SK-N-SH (cell line): ENCODE results near the gene ZDHHC11. TPM values are rescaled to one million over a fixed set of nuclear protein-coding genes. Genes with fewer than 3 reads are reported as not detected.
A peak's percentile ranks its signal among the peaks of the same experiment; 100 is the strongest.

Source experiments
- CTCF ChIA-PET: fragments of 300-600, 350-600 bp; formaldehyde crosslinking; extraction: SDS; loops from one replicate; lab custom pipeline; 2021; lab: Yijun Ruan, JAX
- POLR2A ChIA-PET: fragments of 350-600 bp; sonication (Branson Sonifier 250); formaldehyde crosslinking; extraction: SDS; loops from one replicate; lab custom pipeline; 2020; ENCODE audit warnings: antibody characterized with exemption, inconsistent platforms; lab: Yijun Ruan, JAX
- DNase-seq: peaks from one replicate; pipeline ENCODE4 v3.0.0; 2012
- H2AFZ ChIP-seq: fragments of 200-600 bp; sonication (generic); 2 replicates; pipeline ENCODE4 v1.8.1; 2016; ENCODE audit warnings: antibody characterized with exemption, mild to moderate bottlenecking, low read depth
- H3F3A ChIP-seq: fragments of 200-600 bp; sonication (generic); replicated peaks from 2 replicates; pipeline ENCODE3; 2016; ENCODE audit warnings: antibody characterized with exemption, mild to moderate bottlenecking; ENCODE audit not compliant: insufficient read depth
- H3K27ac ChIP-seq, 2 experiments: fragments of 200-500 bp in 1 of 2; fragments of 200-600 bp in 1 of 2; sonication (Bioruptor generic) in 1 of 2; sonication (generic), shearing (Covaris generic) in 1 of 2; 2 replicates each; pipeline versions ENCODE4 v1.5.1 to v1.6.1; 2014 to 2016; ENCODE audit warnings: low read depth in 2 of 2, inconsistent platforms in 1 of 2, low read length in 1 of 2, mild to moderate bottlenecking in 1 of 2, mixed read lengths in 1 of 2
- H3K27me3 ChIP-seq: fragments of 200-600 bp; sonication (generic), shearing (Covaris generic); 2 replicates; pipeline ENCODE4 v1.6.1; 2016; ENCODE audit warnings: mixed run types; ENCODE audit not compliant: insufficient read depth
- H3K36me3 ChIP-seq, 2 experiments: fragments of 200-500 bp in 1 of 2; fragments of 200-600 bp in 1 of 2; sonication (Bioruptor generic) in 1 of 2; sonication (generic) in 1 of 2; replicated peaks in 1 of 2; 2 replicates each; pipeline versions ENCODE3 to v1.5.1; 2014 to 2016; ENCODE audit warnings: low read length in 1 of 2, mild to moderate bottlenecking in 1 of 2; ENCODE audit not compliant: insufficient read depth in 2 of 2, control insufficient read depth in 1 of 2
- H3K4me1 ChIP-seq, 2 experiments: fragments of 200-500 bp in 1 of 2; fragments of 200-600 bp in 1 of 2; sonication (Bioruptor generic) in 1 of 2; sonication (generic), shearing (Covaris generic) in 1 of 2; 2 replicates each; pipeline versions ENCODE4 v1.5.1 to v1.6.1; 2014 to 2016; ENCODE audit warnings: low read depth in 1 of 2, low read length in 1 of 2, mixed run types in 1 of 2; ENCODE audit not compliant: insufficient read depth in 2 of 2, control insufficient read depth in 1 of 2
- H3K4me2 ChIP-seq: fragments of 200-600 bp; sonication (generic), shearing (Covaris generic); 2 replicates; pipeline ENCODE4 v1.6.1; 2017; ENCODE audit warnings: mixed run types
- H3K4me3 ChIP-seq, 2 experiments: fragments of 200-500 bp in 1 of 2; fragments of 200-600 bp in 1 of 2; sonication (Bioruptor generic) in 1 of 2; sonication (generic), shearing (Covaris generic) in 1 of 2; 2 replicates each; pipeline versions ENCODE4 v1.5.1 to v1.8.1; 2014 to 2016; ENCODE audit warnings: low read depth in 2 of 2, inconsistent platforms in 1 of 2, low read length in 1 of 2, mild to moderate bottlenecking in 1 of 2, mixed read lengths in 1 of 2, moderate library complexity in 1 of 2
- H3K79me2 ChIP-seq: fragments of 200-600 bp; sonication (generic); 2 replicates; pipeline ENCODE4 v1.8.1; 2017; ENCODE audit warnings: mild to moderate bottlenecking; ENCODE audit not compliant: insufficient read depth
- H3K9ac ChIP-seq: fragments of 200-600 bp; sonication (generic); 2 replicates; pipeline ENCODE4 v1.6.1; 2017; ENCODE audit warnings: mixed run types
- H3K9me2 ChIP-seq: fragments of 200-600 bp; sonication (generic); 2 replicates; pipeline ENCODE4 v1.6.1; 2017; ENCODE audit warnings: mixed run types
- H3K9me3 ChIP-seq: fragments of 200-600 bp; sonication (generic); 2 replicates; pipeline ENCODE4 v1.6.1; 2017; ENCODE audit warnings: mixed run types, mild to moderate bottlenecking, moderate library complexity
- H4K20me1 ChIP-seq: fragments of 200-600 bp; sonication (generic); 2 replicates; pipeline ENCODE4 v1.6.1; 2017; ENCODE audit warnings: mild to moderate bottlenecking, mixed run types; ENCODE audit not compliant: insufficient read depth
- CHD2 ChIP-seq: fragments of 150-350 bp; IDR thresholded peaks from 2 replicates; pipeline ENCODE4 v1.6.1; 2018; ENCODE audit warnings: low read length; ENCODE audit not compliant: partially characterized antibody
- CTCF ChIP-seq: fragments of 200-600 bp; sonication (generic); IDR thresholded peaks from 2 replicates; pipeline ENCODE4 v1.6.1; 2017; ENCODE audit warnings: antibody characterized with exemption, mild to moderate bottlenecking, moderate library complexity
- EP300 ChIP-seq, 2 experiments: IDR thresholded peaks; 2 replicates each; pipeline versions ENCODE4 v1.4.0 to v1.6.1; 2012; ENCODE audit warnings: borderline replicate concordance in 1 of 2, low read depth in 1 of 2, low read length in 1 of 2
- EZH2phosphoT487 ChIP-seq: fragments of 200-600 bp; sonication (generic); IDR thresholded peaks from 2 replicates; pipeline ENCODE4 v1.6.1; 2017; ENCODE audit warnings: low read depth, mixed run types, mild to moderate bottlenecking, antibody characterized with exemption, moderate library complexity, borderline replicate concordance
- FOSL2 ChIP-seq: IDR thresholded peaks from 2 replicates; pipeline ENCODE4 v1.4.0; 2012; ENCODE audit warnings: low read depth, mild to moderate bottlenecking, moderate library complexity, borderline replicate concordance
- FOXJ3 ChIP-seq: sonication (generic); formaldehyde crosslinking; IDR thresholded peaks from 2 replicates; pipeline ENCODE4 v1.5.1; 2020; ENCODE audit warnings: mild to moderate bottlenecking, missing genetic modification reagents
- GABPA ChIP-seq: IDR thresholded peaks from 2 replicates; pipeline ENCODE4 v1.4.0; 2012; ENCODE audit warnings: low read depth, mild to moderate bottlenecking
- GATA2 ChIP-seq: sonication (generic); formaldehyde crosslinking; IDR thresholded peaks from 2 replicates; pipeline ENCODE4 v1.5.0; 2020; ENCODE audit warnings: mild to moderate bottlenecking, missing genetic modification reagents
- IRF3 ChIP-seq: fragments of 150-350 bp; IDR thresholded peaks from 2 replicates; pipeline ENCODE4 v1.6.1; 2016; ENCODE audit warnings: mild to moderate bottlenecking, low read depth, low read length
- MAX ChIP-seq: IDR thresholded peaks from 2 replicates; pipeline ENCODE4 v1.4.0; 2012; ENCODE audit warnings: low read depth
- MEF2A ChIP-seq: IDR thresholded peaks from 2 replicates; pipeline ENCODE4 v1.4.0; 2012; ENCODE audit warnings: low read depth, borderline replicate concordance
- MXI1 ChIP-seq: IDR thresholded peaks from 2 replicates; pipeline ENCODE4 v1.6.1; 2012; ENCODE audit warnings: mild to moderate bottlenecking, low read depth, low read length, improper control_type of control experiment
- PBX3 ChIP-seq: IDR thresholded peaks from 2 replicates; pipeline ENCODE4; 2012
- RCOR1 ChIP-seq: fragments of 150-350 bp; IDR thresholded peaks from 2 replicates; pipeline ENCODE4 v1.6.1; 2017; ENCODE audit warnings: antibody characterized with exemption, low read length
- RFX5 ChIP-seq: IDR thresholded peaks from 2 replicates; pipeline ENCODE4 v1.6.1; 2012; ENCODE audit warnings: mild to moderate bottlenecking, improper control_type of control experiment, low read length
- TCF12 ChIP-seq: IDR thresholded peaks from 2 replicates; pipeline ENCODE4 v1.4.0; 2012
- TEAD4 ChIP-seq: IDR thresholded peaks from 2 replicates; pipeline ENCODE4 v1.4.0; 2012; ENCODE audit warnings: mild to moderate bottlenecking, borderline replicate concordance; ENCODE audit not compliant: insufficient read depth
- YY1 ChIP-seq: IDR thresholded peaks from 2 replicates; pipeline ENCODE4 v1.4.0; 2012; ENCODE audit warnings: low read depth, mild to moderate bottlenecking
- WGBS: methylation state at CpG from one replicate; pipeline ENCODE4 v1.1.6; 2017; ENCODE audit warnings: low lambda C conversion rate; 5-methylcytosine and 5-hydroxymethylcytosine counted together
- polyA plus RNA-seq, 3 experiments: library from polyadenylated mRNA; depleted of rRNA; stranded (reverse); fragments of >200 nt; gene quantifications; 2 replicates each; pipeline ENCODE4 v1.2.3, GENCODE V29; 2012

Gene ZDHHC11
- polyA plus RNA-seq, 1 of the 3 experiments (the other 2 are of a cell fraction): 0.76 TPM

- no peaks in the 10 kb centered on the region for H3K36me3 ChIP-seq
- WGBS: 31% methylated on average over 16 of the region's 19 CpGs
- no peak for DNase-seq
These were observed 290 bp upstream of the ZDHHC11 start for GRCh38 chr5:851076-851475.

GRCh38 chr5:849651-850301 is 1.0 kb downstream of the ZDHHC11 start:
- H4K20me1 ChIP-seq: no peaks in the 10 kb centered on the region
- H3K4me1 ChIP-seq: peaks cover 0 to 13% of the 10 kb centered on the region in 2 experiments; a peak in 1 of 4 replicates
- no peaks in the 10 kb centered on the region for H3K79me2 ChIP-seq
- H3K9ac ChIP-seq: no peak overlapping the region
- TF ChIP-seq GABPA (no peak), CTCF (no peak), FOSL2 (no peak), GATA2 (no peak), RFX5 (no peak), EP300 (IDR thresholded peaks at IDR 0.05; ENCODE audit: borderline replicate concordance in 1 of 2, low read depth in 1 of 2, low read length in 1 of 2) (no peak), TEAD4 (no peak)
- peaks cover 48% of the 10 kb centered on the region for H3K27me3 ChIP-seq
- H3K27ac ChIP-seq: no peak overlapping the region
- H3K4me2 ChIP-seq: no peak overlapping the region
- no peaks in the 10 kb centered on the region for H3K9me2 ChIP-seq
- H3F3A ChIP-seq: no peaks in the 10 kb centered on the region
- CTCF ChIA-PET: no interaction called here
- no peaks in the 10 kb centered on the region for H3K9me3 ChIP-seq
- WGBS: 86% methylated on average over 4 of the region's 20 CpGs
- H2AFZ ChIP-seq: no peak overlapping the region
- no peaks in the 10 kb centered on the region for H3K36me3 ChIP-seq
- H3K4me3 ChIP-seq: peak overlapping the region in 1 of 2 experiments; percentile 28; a peak in 1 of 4 replicates
- DNase-seq: no peak
- POLR2A ChIA-PET: no interaction called here

More at GRCh38 chr5:851076-851475, 290 bp upstream of the ZDHHC11 start:
- H3K79me2 ChIP-seq: no peaks in the 10 kb centered on the region
- H3F3A ChIP-seq: no peaks in the 10 kb centered on the region
- no peaks in the 10 kb centered on the region for H3K9me3 ChIP-seq
- no peak overlapping the region for H2AFZ ChIP-seq
- CTCF ChIA-PET: no interaction called here
- H3K4me1 ChIP-seq: peaks cover 0 to 13% of the 10 kb centered on the region in 2 experiments; a peak in 1 of 4 replicates
- H3K9me2 ChIP-seq: no peaks in the 10 kb centered on the region
- POLR2A ChIA-PET: no interaction called here
- H3K27ac ChIP-seq: no peak overlapping the region
- peaks cover 55% of the 10 kb centered on the region for H3K27me3 ChIP-seq
- no peak overlapping the region for H3K9ac ChIP-seq
- H3K4me2 ChIP-seq: no peak overlapping the region
- TF ChIP-seq YY1: no peak
- H4K20me1 ChIP-seq: no peaks in the 10 kb centered on the region
- peak overlapping the region in 1 of 2 experiments; percentile 28; a peak in 1 of 4 replicates for H3K4me3 ChIP-seq

GRCh38 chr5:848671-849111 is 2.1 kb downstream of the ZDHHC11 start:
- CTCF ChIA-PET: no interaction called here

More at GRCh38 chr5:848671-849111, 2.1 kb downstream of the ZDHHC11 start:
- DNase-seq: no peak
- Histone ChIP-seq H2AFZ (no peak overlapping the region), H3F3A (no peaks in the 10 kb centered on the region), H3K9ac (no peak overlapping the region), H3K4me3 (no peak overlapping the region), H3K27ac (no peak overlapping the region), H4K20me1 (no peaks in the 10 kb centered on the region), H3K4me2 (no peak overlapping the region), H3K36me3 (no peaks in the 10 kb centered on the region), H3K9me2 (no peaks in the 10 kb centered on the region), H3K79me2 (no peaks in the 10 kb centered on the region), H3K9me3 (no peaks in the 10 kb centered on the region), H3K4me1 (peaks cover 0 to 13% of the 10 kb centered on the region in 2 experiments; a peak in 1 of 4 replicates), H3K27me3 (peaks cover 39% of the 10 kb centered on the region)
- WGBS: 80% methylated on average over 9 of the region's 14 CpGs
- POLR2A ChIA-PET: no interaction called here
- TF ChIP-seq RCOR1 (no peak), MXI1 (no peak), IRF3 (no peak), PBX3 (no peak), MEF2A (no peak), TEAD4 (no peak), EZH2phosphoT487 (no peak), CHD2 (no peak), FOSL2 (no peak), YY1 (no peak), TCF12 (no peak), FOXJ3 (CRISPR knock-in tag) (no peak), MAX (no peak)
